Measurements from ENCODE around the gene GLRX3.

GRCh38 chr10:130111113-130111851, 24.9 kb upstream of the GLRX3 start:
- TF ChIP-seq, protein P1, sequence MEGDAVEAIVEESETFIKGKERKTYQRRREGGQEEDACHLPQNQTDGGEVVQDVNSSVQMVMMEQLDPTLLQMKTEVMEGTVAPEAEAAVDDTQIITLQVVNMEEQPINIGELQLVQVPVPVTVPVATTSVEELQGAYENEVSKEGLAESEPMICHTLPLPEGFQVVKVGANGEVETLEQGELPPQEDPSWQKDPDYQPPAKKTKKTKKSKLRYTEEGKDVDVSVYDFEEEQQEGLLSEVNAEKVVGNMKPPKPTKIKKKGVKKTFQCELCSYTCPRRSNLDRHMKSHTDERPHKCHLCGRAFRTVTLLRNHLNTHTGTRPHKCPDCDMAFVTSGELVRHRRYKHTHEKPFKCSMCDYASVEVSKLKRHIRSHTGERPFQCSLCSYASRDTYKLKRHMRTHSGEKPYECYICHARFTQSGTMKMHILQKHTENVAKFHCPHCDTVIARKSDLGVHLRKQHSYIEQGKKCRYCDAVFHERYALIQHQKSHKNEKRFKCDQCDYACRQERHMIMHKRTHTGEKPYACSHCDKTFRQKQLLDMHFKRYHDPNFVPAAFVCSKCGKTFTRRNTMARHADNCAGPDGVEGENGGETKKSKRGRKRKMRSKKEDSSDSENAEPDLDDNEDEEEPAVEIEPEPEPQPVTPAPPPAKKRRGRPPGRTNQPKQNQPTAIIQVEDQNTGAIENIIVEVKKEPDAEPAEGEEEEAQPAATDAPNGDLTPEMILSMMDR (IDR thresholded peaks at IDR 0.05), result no peak
- peak; percentile 64 for TF ChIP-seq POLR2A (IDR thresholded peaks at IDR 0.05)
